GM12891 (cell line): ENCODE data around the gene KRT81.
A peak's percentile ranks its signal among the peaks of the same experiment; 100 is the strongest.

ENCODE experiments used
- DNase-seq: peaks from one replicate; pipeline ENCODE4 v3.0.0; 2011; ENCODE audit warnings: low spot score; ENCODE audit not compliant: insufficient read length
- FAIRE-seq: peaks from 2 replicates; lab custom pipeline; 2011; peaks lifted over from hg19 to GRCh38; lab: Jason Lieb, UNC
- PAX5 ChIP-seq: IDR thresholded peaks from 2 replicates; pipeline ENCODE4 v1.6.1; 2011; ENCODE audit warnings: low read length, moderate library complexity, mild to moderate bottlenecking; ENCODE audit not compliant: insufficient read depth, severe bottlenecking
- POLR2A ChIP-seq: IDR thresholded peaks from 2 replicates; pipeline ENCODE4 v1.6.1; 2011; ENCODE audit warnings: low read depth, low read length, control low read depth
- POLR2AphosphoS5 ChIP-seq: IDR thresholded peaks from 2 replicates; pipeline ENCODE4 v1.6.1; 2011; ENCODE audit warnings: low read depth, low read length, control low read depth
- POU2F2 ChIP-seq: IDR thresholded peaks from 2 replicates; pipeline ENCODE4 v1.6.1; 2011; ENCODE audit warnings: low read depth, mild to moderate bottlenecking, control low read depth, low read length, moderate library complexity
- SPI1 ChIP-seq: IDR thresholded peaks from 2 replicates; pipeline ENCODE4 v1.6.1; 2011; ENCODE audit warnings: low read depth, low read length, control low read depth
- TAF1 ChIP-seq: IDR thresholded peaks from 2 replicates; pipeline ENCODE4 v1.6.1; 2011; ENCODE audit warnings: low read depth, low read length, control low read depth

The KRT81 gene

GRCh38 chr12:52249511-52250047, 41.8 kb downstream of the KRT81 start:
- no peak for DNase-seq
- FAIRE-seq: no peak
- no peak for TF ChIP-seq POLR2A
- no peak for TF ChIP-seq TAF1
- no peak for TF ChIP-seq POLR2AphosphoS5
- TF ChIP-seq POU2F2: no peak
- TF ChIP-seq SPI1: no peak
- TF ChIP-seq PAX5: no peak

- DNase-seq (no peak), FAIRE-seq (no peak)
- TF ChIP-seq POLR2AphosphoS5: no peak
- TF ChIP-seq TAF1: no peak
- TF ChIP-seq SPI1: no peak
- no peak for TF ChIP-seq POU2F2
- TF ChIP-seq POLR2A: no peak
- no peak for TF ChIP-seq PAX5
Measured at GRCh38 chr12:52248541-52249461, 42.5 kb downstream of the KRT81 start.

GRCh38 chr12:52247622-52248540, 43.5 kb downstream of the KRT81 start:
- TF ChIP-seq PAX5: no peak
- no peak for TF ChIP-seq POLR2AphosphoS5
- TF ChIP-seq POLR2A: no peak
- TF ChIP-seq SPI1: no peak
- no peak for TF ChIP-seq POU2F2
- FAIRE-seq: no peak

GRCh38 chr12:52246720-52247621, 44.4 kb downstream of the KRT81 start:
- FAIRE-seq (no peak), DNase-seq (no peak)
- TF ChIP-seq POLR2AphosphoS5 (no peak), TAF1 (no peak), POLR2A (no peak), SPI1 (no peak), PAX5 (no peak), POU2F2 (no peak)

More at GRCh38 chr12:52247622-52248540, 43.5 kb downstream of the KRT81 start:
- DNase-seq: no peak

GRCh38 chr12:52245962-52246569, 45.3 kb downstream of the KRT81 start:
- DNase-seq: no peak
- no peak for TF ChIP-seq POU2F2
- TF ChIP-seq PAX5: no peak
- no peak for TF ChIP-seq SPI1
- no peak for TF ChIP-seq POLR2AphosphoS5
- no peak for TF ChIP-seq POLR2A
- no peak for TF ChIP-seq TAF1
- no peak for FAIRE-seq

- FAIRE-seq: no peak
- no peak for DNase-seq
- no peak for TF ChIP-seq TAF1
- no peak for TF ChIP-seq PAX5
- TF ChIP-seq POLR2A: no peak
- no peak for TF ChIP-seq POU2F2
- TF ChIP-seq POLR2AphosphoS5: no peak
Measured at GRCh38 chr12:52245259-52245961, 45.9 kb downstream of the KRT81 start.

- TF ChIP-seq POU2F2 (no peak), POLR2AphosphoS5 (no peak), POLR2A (no peak), TAF1 (no peak), PAX5 (no peak), SPI1 (no peak)
- no peak for FAIRE-seq
- DNase-seq: no peak
Measured at GRCh38 chr12:52244615-52244994, 46.7 kb downstream of the KRT81 start.

- FAIRE-seq: peak; percentile 90
Measured at GRCh38 chr12:52243856-52244614, 47.3 kb downstream of the KRT81 start.

More at GRCh38 chr12:52243856-52244614, 47.3 kb downstream of the KRT81 start:
- TF ChIP-seq POU2F2 (peak; percentile 4; the same call in 1 of the 2 replicates), POLR2AphosphoS5 (peak; percentile 60; the same call in 1 of the 2 replicates), TAF1 (no peak; the same call in 1 of the 2 replicates), POLR2A (peak; percentile 57), PAX5 (no peak), SPI1 (peak; percentile 26; the same call in 1 of the 2 replicates)
- peak; percentile 74 for DNase-seq
